WI38 (cell line): Measurements from ENCODE around the gene GSTM1.

ENCODE experiments used
- H3K4me3 ChIP-seq: 2 replicates; pipeline ENCODE4 v1.5.1; 2011; ENCODE audit warnings: low read depth, mild to moderate bottlenecking, control low read depth, low read length
- TF ChIP-seq, protein P1 (sequence below): IDR thresholded peaks from 2 replicates; pipeline ENCODE4 v1.5.1; 2012; ENCODE audit warnings: low read depth, mild to moderate bottlenecking, control low read depth, low read length

Gene GSTM1

DNA sequence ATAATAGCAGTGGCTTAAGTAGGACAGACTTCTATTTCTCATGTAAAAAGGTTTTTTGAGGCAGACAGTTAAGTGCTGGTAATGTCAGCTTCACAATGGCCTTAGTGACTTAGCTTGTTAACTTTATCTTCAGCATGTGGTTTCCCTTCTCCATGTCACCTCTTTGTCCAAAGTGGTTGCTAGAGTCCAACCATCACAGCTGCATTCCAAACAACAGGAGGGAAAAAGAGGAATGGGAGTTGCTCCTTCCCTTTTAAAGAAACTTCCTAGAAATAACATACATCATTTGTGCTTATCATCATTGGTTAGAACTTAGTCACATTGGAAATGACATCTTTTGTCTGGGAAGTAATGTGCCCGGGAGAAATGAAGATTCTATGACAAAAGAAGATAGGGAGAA lies 34.4 kb downstream of the GSTM1 start:
- H3K4me3 ChIP-seq, result no peak overlapping the region
- TF ChIP-seq, protein P1, sequence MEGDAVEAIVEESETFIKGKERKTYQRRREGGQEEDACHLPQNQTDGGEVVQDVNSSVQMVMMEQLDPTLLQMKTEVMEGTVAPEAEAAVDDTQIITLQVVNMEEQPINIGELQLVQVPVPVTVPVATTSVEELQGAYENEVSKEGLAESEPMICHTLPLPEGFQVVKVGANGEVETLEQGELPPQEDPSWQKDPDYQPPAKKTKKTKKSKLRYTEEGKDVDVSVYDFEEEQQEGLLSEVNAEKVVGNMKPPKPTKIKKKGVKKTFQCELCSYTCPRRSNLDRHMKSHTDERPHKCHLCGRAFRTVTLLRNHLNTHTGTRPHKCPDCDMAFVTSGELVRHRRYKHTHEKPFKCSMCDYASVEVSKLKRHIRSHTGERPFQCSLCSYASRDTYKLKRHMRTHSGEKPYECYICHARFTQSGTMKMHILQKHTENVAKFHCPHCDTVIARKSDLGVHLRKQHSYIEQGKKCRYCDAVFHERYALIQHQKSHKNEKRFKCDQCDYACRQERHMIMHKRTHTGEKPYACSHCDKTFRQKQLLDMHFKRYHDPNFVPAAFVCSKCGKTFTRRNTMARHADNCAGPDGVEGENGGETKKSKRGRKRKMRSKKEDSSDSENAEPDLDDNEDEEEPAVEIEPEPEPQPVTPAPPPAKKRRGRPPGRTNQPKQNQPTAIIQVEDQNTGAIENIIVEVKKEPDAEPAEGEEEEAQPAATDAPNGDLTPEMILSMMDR, result no peak

DNA sequence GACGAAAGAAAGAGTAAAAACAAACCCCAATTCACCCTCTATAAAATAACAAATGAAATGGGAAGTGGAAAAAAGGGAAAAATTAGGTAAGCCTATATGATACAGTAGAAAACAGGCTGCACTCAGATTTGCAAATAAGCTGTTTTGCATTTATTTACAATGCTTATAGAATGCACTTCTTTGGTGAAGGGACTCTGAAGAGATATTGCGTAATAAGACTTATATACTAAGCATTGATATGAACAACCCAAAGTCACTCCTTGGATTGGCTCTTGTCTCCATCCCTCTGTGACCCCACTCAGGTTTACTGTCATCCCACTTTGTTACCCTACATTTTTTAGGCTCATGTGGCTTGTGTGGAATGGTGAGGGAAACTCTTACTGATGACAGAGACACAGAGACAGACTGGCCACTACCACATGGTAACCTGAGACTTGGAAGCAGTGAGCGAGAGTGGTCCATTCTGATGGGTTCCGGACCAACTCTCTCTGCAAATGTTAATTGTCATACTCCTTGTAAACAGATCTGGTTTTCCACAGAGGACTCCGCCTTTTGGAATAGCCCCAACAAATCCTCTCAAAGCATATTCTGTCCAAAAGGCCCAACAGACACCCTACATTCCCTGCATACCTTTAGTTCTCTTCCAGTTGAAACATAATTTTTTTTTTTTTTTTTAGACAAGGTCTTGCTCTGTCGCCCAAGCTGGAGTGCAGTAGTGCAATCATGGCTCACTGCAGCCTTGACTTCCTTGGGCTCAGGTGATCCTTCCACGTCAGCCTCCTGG lies 35.5 kb downstream of the GSTM1 start:
- TF ChIP-seq, protein P1, result no peak
- no peak overlapping the region for H3K4me3 ChIP-seq

DNA sequence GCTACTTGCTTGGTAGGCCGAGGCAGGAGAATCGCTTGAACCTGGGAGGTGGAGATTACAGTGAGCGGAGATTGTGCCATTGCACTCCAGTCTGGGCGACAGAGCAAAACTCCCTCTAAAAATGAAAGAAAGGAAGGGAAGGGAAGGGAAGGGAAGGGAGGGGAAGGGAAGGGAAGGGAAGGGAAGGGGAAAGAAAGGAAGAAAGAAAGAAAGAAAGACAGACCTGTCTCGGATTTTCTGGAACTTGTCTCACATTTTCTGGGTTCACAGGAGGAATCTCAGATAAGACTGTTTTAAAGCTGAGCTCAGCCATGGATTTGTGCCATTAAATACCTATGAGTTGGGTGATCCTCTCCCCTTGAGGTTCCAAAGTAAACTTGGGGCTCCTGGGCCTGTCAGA lies 37.3 kb downstream of the GSTM1 start:
- no peak overlapping the region for H3K4me3 ChIP-seq
- TF ChIP-seq, protein P1, result no peak

DNA sequence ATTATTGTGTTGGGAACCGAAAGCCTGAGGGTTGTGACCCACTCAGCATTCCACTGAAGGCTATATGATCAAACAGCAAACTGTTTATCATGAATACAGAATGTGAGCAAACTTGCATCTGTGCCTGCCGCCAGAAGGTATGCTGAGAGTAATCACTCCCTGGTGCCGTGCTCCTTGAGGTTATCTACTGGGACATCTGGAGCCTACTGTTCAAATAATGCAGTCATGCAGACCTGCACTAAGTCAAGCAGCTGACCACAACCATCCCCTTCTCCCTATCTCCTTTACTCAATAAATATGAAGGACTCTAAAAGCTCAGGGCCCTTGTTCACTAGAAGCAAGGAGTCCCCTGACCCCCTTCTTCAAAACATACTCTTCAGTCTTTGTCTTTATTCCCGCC lies 37.9 kb downstream of the GSTM1 start:
- TF ChIP-seq, protein P1, result no peak
- no peak overlapping the region for H3K4me3 ChIP-seq

DNA sequence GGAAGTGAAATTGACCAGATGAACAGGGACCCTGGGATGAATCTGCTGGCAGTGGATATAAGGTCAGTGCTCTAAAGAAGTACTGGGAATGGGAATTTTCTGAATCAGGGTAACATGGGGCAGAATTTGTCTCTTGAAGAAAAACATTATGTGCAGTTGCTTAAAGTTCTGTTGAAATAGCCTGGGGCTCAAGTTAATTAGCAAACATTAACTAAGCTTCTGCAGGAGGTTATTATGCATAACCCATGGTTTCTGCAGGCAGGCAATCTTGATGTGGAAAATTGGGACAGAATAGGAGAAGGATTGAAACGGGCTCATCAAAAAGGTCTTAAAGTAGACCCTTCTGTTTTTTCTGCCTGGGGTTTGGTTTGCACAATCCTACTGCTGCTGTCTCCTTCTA lies 38.4 kb downstream of the GSTM1 start:
- TF ChIP-seq, protein P1, result no peak
- no peak overlapping the region for H3K4me3 ChIP-seq

DNA sequence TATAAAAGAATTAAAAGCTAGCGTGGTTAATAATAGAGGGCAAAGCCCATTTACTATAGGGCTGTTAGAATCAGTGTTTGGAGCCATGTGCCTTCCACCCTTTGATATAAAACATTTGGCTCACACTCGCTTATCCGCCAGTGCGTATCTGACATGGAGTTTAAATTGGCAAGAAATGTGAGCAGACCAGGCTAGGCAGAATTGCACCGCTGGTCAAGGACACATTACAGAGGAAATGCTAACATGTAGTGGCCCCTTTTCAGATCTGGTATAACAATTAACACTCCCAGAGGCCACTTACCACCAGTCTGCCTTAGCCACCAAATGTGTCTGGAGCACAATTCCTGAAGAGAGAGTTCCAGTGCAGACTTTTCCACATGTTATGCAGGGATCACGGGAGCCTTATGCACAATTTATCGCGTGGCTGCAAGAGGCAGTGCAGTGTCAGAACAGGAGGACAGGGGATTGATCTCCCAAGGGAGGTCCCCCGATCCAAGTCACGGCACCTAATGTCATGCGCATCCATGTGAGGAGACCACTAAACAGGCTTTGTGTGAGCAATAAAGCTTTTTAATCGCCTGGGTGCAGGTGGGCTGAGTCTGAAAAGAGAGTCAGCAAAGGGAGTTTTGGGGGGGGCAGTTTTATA lies 39.2 kb downstream of the GSTM1 start:
- H3K4me3 ChIP-seq, result no peak overlapping the region
- TF ChIP-seq, protein P1, result no peak

DNA sequence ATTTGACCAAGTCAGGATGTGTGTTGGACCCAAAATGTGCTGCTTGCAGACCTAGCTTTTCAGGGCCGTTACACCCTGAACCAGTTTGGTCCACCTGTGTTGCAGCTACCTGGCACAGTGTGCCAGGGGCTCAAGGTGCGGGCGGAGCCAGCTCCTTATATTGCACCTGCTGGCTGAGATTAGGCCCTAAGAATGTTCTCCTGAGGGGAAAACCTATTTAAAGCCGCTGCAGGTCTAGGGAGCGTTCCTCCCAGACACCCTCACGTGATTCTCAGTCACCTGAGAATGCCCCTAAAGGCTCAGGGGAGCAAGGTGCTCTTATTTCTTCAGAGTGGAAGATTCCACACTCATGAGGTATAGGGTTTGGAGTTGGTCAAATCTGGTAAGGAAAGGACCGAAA lies 41.3 kb downstream of the GSTM1 start:
- TF ChIP-seq, protein P1, result no peak
- no peak overlapping the region for H3K4me3 ChIP-seq
